NCI-H1092 treated with DMSO at 0.1 percent for 48 hours (cell line): Measurements from ENCODE around the gene CSE1L.
A peak's percentile ranks its signal among the peaks of the same experiment; 100 is the strongest.
"Not testable (repeated sequence)": the region's sequence is repeated elsewhere in the genome, so short reads cannot be mapped to it uniquely, and the experiment has no call there.

Experiments
- DNase-seq: peaks from one replicate; lab custom pipeline; 2025; lab: John Stamatoyannopoulos, UW

The CSE1L gene

GRCh38 chr20:49122920-49123319 lies 76.8 kb downstream of the CSE1L start:
- DNase-seq: no peak

DNA sequence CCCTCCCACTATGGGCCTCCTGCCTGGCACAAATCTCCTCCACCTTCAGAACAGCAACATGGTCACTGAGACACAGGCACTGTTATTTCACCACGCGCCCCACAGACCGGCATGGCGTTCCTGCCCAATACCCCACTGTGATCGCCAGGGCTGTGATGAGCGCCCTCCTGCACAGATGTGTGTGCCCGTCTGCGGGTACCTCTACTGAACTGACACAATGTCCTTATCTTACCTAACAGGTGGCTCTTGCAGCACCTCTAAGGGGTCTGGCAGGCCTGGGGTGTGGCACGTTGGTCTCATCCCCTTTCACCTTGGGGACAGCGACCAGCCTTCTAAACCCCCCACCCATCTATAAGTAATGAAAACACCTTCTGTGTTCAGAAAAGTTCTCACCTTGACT lies 77.9 kb downstream of the CSE1L start:
- no peak for DNase-seq

- peak; percentile 25 for DNase-seq
These were observed 86.9 kb downstream of the CSE1L start for GRCh38 chr20:49132995-49133478.

DNA sequence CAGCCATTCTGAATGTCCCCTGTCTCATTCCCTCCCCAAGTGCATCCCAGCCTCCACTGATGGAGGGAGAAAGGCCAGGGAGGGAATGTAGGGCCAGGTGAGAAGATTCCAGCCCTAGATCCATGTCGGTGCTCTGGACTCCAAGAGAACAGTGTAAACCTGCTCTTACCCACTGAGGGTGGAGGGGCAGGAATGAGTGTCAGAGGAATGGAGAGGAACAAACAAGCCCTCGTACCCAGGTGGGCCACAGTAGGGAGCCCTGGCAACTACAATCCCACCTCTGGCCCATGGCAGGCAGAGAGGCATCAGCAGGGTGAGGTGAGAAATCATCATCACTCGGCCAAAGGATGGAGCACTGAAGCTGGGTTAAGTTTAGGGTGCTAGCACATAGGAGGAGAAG lies 87.5 kb downstream of the CSE1L start:
- no peak for DNase-seq

DNA sequence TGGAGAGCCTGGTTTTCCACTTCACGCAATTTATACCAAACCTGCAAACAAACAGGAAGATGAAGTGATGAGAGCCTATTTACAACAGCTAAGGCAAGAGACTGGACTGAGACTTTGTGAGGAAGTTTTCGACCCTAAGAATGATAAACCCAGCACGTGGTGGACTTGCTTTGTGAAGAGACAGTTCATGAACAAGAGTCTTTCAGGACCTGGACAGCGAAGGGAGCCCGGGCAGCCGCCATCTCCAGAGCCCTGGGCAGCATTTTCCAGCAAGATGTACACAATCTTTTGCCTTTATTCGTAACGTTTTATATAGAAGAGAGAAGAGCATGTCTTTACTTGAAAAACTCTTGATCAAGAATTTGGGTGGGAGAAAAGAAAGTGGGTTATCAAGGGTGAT lies 88.7 kb downstream of the CSE1L start:
- not testable (repeated sequence) for DNase-seq

DNA sequence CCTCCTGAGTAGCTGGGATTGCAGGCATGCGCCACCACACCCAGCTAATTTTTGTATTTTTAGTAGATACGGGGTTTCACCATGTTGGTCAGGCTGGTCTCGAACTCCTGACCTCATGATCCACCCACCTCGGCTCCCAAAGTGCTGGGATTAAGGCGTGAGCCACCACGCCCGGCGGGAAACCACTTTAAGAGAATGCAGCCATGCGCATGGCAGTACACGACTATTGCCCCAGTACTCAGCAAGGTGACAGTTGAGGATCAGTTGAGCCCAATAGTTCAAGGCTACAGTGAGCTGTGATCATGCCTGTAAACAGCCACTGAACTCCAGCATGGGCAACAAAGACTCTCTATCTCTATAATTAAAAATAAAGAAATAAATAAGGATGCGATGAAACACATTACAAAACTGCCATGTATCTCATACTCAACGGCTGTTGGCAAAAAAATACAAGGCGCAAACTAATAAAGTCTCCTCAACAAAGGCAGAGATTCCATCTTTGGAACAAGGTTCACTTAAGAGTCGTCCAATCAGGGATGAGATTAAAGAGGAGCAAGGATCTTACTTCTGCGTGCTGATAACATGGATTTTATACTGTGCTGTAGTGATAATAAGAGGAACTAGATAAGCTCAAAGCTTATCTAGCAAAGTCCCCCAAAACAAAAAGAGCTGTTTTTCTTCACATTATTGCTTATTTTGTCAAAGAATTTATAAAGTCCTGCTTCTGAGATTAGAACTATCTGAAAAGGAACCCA lies 90.9 kb downstream of the CSE1L start:
- DNase-seq: no peak

- no peak for DNase-seq
These were observed 92.3 kb downstream of the CSE1L start for GRCh38 chr20:49138431-49138830.

- DNase-seq: no peak
These were observed 94.3 kb downstream of the CSE1L start for GRCh38 chr20:49140411-49140810.

GRCh38 chr20:49140834-49141233 lies 94.7 kb downstream of the CSE1L start:
- DNase-seq: no peak
